ENCODE results near the gene KCNK2.

GRCh38 chr1:215082532-215083382, at the start of gene KCNK2:
- TF ChIP-seq POLR2AphosphoS5 (IDR thresholded peaks at IDR 0.05; ENCODE audit: low read depth, low read length) (no peak), REST (IDR thresholded peaks at IDR 0.05; ENCODE audit: insufficient read depth in 1 of 2, low read depth in 2 of 2, low read length in 2 of 2) (no peak), SIN3A (IDR thresholded peaks at IDR 0.05; ENCODE audit: borderline replicate concordance, insufficient read depth, low read length) (no peak), TAF1 (IDR thresholded peaks at IDR 0.05; ENCODE audit: borderline replicate concordance, insufficient read depth, low read length) (no peak), FOXP2 (optimal IDR thresholded peaks at IDR 0.05; ENCODE audit: borderline replicate concordance, extremely low read depth, extremely low read length, insufficient read depth) (no peak)
